ENCODE results near the gene EHMT2. TPM values are rescaled to one million over a fixed set of nuclear protein-coding genes. Genes with fewer than 3 reads are reported as not detected.

EHMT2 gene
- total RNA-seq, 1 experiment from 2014 or later, result 40.4 TPM

Other genes with a start within 250 kb of the EHMT2 start
- gene BAG6, start 245.0 kb downstream of the EHMT2 start, total RNA-seq (2014; rRNA removed; shearing (Covaris generic)), result 187 and 208 TPM in 2 replicates
- gene APOM, start 241.8 kb downstream of the EHMT2 start, total RNA-seq (2014; rRNA removed; shearing (Covaris generic)), result 0.75 and 1.1 TPM in 2 replicates
- 21.1 and 23.7 TPM in 2 replicates for gene C6orf47, start 236.9 kb downstream of the EHMT2 start, total RNA-seq (2014; rRNA removed; shearing (Covaris generic))
- 8.0 and 13.5 TPM in 2 replicates for gene GPANK1, start 232.7 kb downstream of the EHMT2 start, total RNA-seq (2014; rRNA removed; shearing (Covaris generic))
- 270 and 293 TPM in 2 replicates for gene CSNK2B, start 231.6 kb downstream of the EHMT2 start, total RNA-seq (2014; rRNA removed; shearing (Covaris generic))
- 0.19 and 1.6 TPM in 2 replicates for gene LY6G5B, start 227.7 kb downstream of the EHMT2 start, total RNA-seq (2014; rRNA removed; shearing (Covaris generic))
- gene LY6G5C, start 216.6 kb downstream of the EHMT2 start, total RNA-seq (2014; rRNA removed; shearing (Covaris generic)), result 1.6 TPM in 1 of 2 replicates, not detected in the other
- gene ABHD16A, start 194.4 kb downstream of the EHMT2 start, total RNA-seq (2014; rRNA removed; shearing (Covaris generic)), result 37.6 and 47.5 TPM in 2 replicates
- gene LY6G6F, start 190.8 kb downstream of the EHMT2 start, total RNA-seq (2014; rRNA removed; shearing (Covaris generic)), result not detected in 2 replicates
- not detected in 2 replicates for gene LY6G6D, start 182.3 kb downstream of the EHMT2 start, total RNA-seq (2014; rRNA removed; shearing (Covaris generic))
- gene LY6G6C, start 176.0 kb downstream of the EHMT2 start, total RNA-seq (2014; rRNA removed; shearing (Covaris generic)), result not detected in 2 replicates
- gene MPIG6B, start 174.3 kb downstream of the EHMT2 start, total RNA-seq (2014; rRNA removed; shearing (Covaris generic)), result not detected in 2 replicates
- gene DDAH2, start 168.4 kb downstream of the EHMT2 start, total RNA-seq (2014; rRNA removed; shearing (Covaris generic)), result 80.0 and 128 TPM in 2 replicates
- gene CLIC1, start 161.2 kb downstream of the EHMT2 start, total RNA-seq (2014; rRNA removed; shearing (Covaris generic)), result 1,071 and 1,205 TPM in 2 replicates
- gene MSH5, start 157.7 kb downstream of the EHMT2 start, total RNA-seq (2014; rRNA removed; shearing (Covaris generic)), result 3.9 and 16.7 TPM in 2 replicates
- 1.4 TPM in 1 of 2 replicates, not detected in the other for gene SAPCD1, start 135.0 kb downstream of the EHMT2 start, total RNA-seq (2014; rRNA removed; shearing (Covaris generic))
- gene VWA7, start 120.4 kb downstream of the EHMT2 start, total RNA-seq (2014; rRNA removed; shearing (Covaris generic)), result not detected in 2 replicates
- gene VARS1, start 101.9 kb downstream of the EHMT2 start, total RNA-seq (2014; rRNA removed; shearing (Covaris generic)), result 23.1 and 39.5 TPM in 2 replicates
- gene LSM2, start 90.7 kb downstream of the EHMT2 start, total RNA-seq (2014; rRNA removed; shearing (Covaris generic)), result 72.6 and 89.4 TPM in 2 replicates
- gene HSPA1L, start 82.4 kb downstream of the EHMT2 start, total RNA-seq (2014; rRNA removed; shearing (Covaris generic)), result 0.78 and 0.87 TPM in 2 replicates
- 211 and 214 TPM in 2 replicates for gene HSPA1A, start 82.2 kb downstream of the EHMT2 start, total RNA-seq (2014; rRNA removed; shearing (Covaris generic))
- 218 and 257 TPM in 2 replicates for gene HSPA1B, start 70.0 kb downstream of the EHMT2 start, total RNA-seq (2014; rRNA removed; shearing (Covaris generic))
- 38.1 and 38.6 TPM in 2 replicates for gene NEU1, start 34.9 kb downstream of the EHMT2 start, total RNA-seq (2014; rRNA removed; shearing (Covaris generic))
- gene SLC44A4, start 18.7 kb downstream of the EHMT2 start, total RNA-seq (2014; rRNA removed; shearing (Covaris generic)), result not detected in 2 replicates
- gene ZBTB12, start 4.4 kb upstream of the EHMT2 start, total RNA-seq (2014; rRNA removed; shearing (Covaris generic)), result 0.53 and 2.0 TPM in 2 replicates
- gene C2, start 30.0 kb upstream of the EHMT2 start, total RNA-seq (2014; rRNA removed; shearing (Covaris generic)), result 0.47 and 0.53 TPM in 2 replicates
- 0.50 and 0.58 TPM in 2 replicates for gene CFB, start 48.4 kb upstream of the EHMT2 start, total RNA-seq (2014; rRNA removed; shearing (Covaris generic))
- gene NELFE, start 61.3 kb upstream of the EHMT2 start, total RNA-seq (2014; rRNA removed; shearing (Covaris generic)), result 69.4 and 134 TPM in 2 replicates
- gene SKIC2, start 61.5 kb upstream of the EHMT2 start, total RNA-seq (2014; rRNA removed; shearing (Covaris generic)), result 34.5 and 35.5 TPM in 2 replicates
- gene DXO, start 74.4 kb upstream of the EHMT2 start, total RNA-seq (2014; rRNA removed; shearing (Covaris generic)), result 13.1 and 17.4 TPM in 2 replicates
- 0.47 and 1.4 TPM in 2 replicates for gene C4A, start 84.4 kb upstream of the EHMT2 start, total RNA-seq (2014; rRNA removed; shearing (Covaris generic))
- 0.28 and 1.5 TPM in 2 replicates for gene C4B, start 117.1 kb upstream of the EHMT2 start, total RNA-seq (2014; rRNA removed; shearing (Covaris generic))
- gene CYP21A2, start 140.7 kb upstream of the EHMT2 start, total RNA-seq (2014; rRNA removed; shearing (Covaris generic)), result not detected in 2 replicates
- gene TNXB, start 211.6 kb upstream of the EHMT2 start, total RNA-seq (2014; rRNA removed; shearing (Covaris generic)), result 0.66 TPM in 1 of 2 replicates, not detected in the other
- gene ATF6B, start 230.5 kb upstream of the EHMT2 start, total RNA-seq (2014; rRNA removed; shearing (Covaris generic)), result 22.8 and 44.0 TPM in 2 replicates
- gene FKBPL, start 232.6 kb upstream of the EHMT2 start, total RNA-seq (2014; rRNA removed; shearing (Covaris generic)), result 5.7 and 10.5 TPM in 2 replicates

All from SJSA1 (cell line).